ENCODE measurements around the gene COX6A1. TPM values are rescaled to one million over a fixed set of nuclear protein-coding genes. Genes with fewer than 3 reads are reported as not detected.
A peak's percentile ranks its signal among the peaks of the same experiment; 100 is the strongest.

The COX6A1 gene
- total RNA-seq, 1 experiment from 2014 or later, result 475 TPM

DNA sequence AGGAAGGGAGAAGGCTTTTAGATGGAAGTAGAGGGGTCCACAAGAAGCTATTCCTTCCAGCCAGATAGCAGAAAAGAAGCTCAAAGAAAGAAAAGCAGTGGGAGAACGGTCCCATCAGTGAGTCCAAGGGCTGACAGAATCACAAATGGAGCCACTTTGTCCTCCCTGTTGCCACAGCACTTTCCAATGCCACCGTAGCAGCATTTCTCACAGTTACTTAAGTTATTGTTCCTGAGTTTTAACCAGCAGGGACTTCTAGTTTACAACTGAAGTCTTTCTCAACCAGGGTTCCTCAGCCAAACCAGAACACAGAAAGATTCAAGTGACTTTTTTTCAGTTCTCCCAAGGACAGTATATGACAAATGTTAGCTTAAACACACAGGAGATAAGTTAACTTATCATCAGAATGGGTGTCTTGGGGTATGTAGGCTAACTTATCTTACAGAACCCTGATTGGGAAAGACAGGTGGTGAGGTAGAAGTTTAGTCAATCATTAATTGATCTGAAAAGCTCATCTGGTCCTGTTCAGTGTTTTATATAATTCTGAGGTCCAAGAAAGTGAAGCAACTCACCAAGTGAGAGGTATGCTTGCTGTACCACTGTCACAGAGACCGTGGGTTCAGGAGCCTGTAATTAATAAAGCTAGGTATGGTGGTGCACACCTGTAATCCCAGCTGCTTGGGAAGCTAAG, 15.3 kb downstream of the COX6A1 start:
- Mint-ChIP-seq H3K27ac (ENCODE audit: low read depth, unreplicated experiment) (no peak overlapping the region), H3K27me3 (ENCODE audit: insufficient read depth, unreplicated experiment) (no peaks in the 10 kb centered on the region), H3K36me3 (ENCODE audit: insufficient read depth, unreplicated experiment) (peaks cover 84% of the 10 kb centered on the region), H3K4me1 (ENCODE audit: insufficient read depth, unreplicated experiment) (no peaks in the 10 kb centered on the region), H3K4me3 (ENCODE audit: unreplicated experiment) (no peak overlapping the region), H3K9me3 (ENCODE audit: unreplicated experiment) (no peaks in the 10 kb centered on the region)
- no TSS peak for BruUV-seq (replicated peaks)
- ChIA-PET CTCF (interaction anchor here (0.5 to 2.6 kb wide), 13 partner anchors 9 to 130 kb away, joined by 3 to 13 read pairs (median 4); partner anchors contain the start of gene SRSF9), POLR2A (interaction anchor here (0.7 to 1.9 kb wide), 4 partner anchors 13 to 662 kb away, joined by 3 to 6 read pairs (median 4); partner anchors contain the start of gene COX6A1)
- TF ChIP-seq, protein P1, sequence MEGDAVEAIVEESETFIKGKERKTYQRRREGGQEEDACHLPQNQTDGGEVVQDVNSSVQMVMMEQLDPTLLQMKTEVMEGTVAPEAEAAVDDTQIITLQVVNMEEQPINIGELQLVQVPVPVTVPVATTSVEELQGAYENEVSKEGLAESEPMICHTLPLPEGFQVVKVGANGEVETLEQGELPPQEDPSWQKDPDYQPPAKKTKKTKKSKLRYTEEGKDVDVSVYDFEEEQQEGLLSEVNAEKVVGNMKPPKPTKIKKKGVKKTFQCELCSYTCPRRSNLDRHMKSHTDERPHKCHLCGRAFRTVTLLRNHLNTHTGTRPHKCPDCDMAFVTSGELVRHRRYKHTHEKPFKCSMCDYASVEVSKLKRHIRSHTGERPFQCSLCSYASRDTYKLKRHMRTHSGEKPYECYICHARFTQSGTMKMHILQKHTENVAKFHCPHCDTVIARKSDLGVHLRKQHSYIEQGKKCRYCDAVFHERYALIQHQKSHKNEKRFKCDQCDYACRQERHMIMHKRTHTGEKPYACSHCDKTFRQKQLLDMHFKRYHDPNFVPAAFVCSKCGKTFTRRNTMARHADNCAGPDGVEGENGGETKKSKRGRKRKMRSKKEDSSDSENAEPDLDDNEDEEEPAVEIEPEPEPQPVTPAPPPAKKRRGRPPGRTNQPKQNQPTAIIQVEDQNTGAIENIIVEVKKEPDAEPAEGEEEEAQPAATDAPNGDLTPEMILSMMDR (IDR thresholded peaks at IDR 0.05; ENCODE audit: unreplicated experiment), result no peak
- no peak for DNase-seq (ENCODE audit: unreplicated experiment)
- intact Hi-C loops (cut with micrococcal nuclease), result no loop called here

- Mint-ChIP-seq H3K4me1 (ENCODE audit: insufficient read depth, unreplicated experiment) (no peaks in the 10 kb centered on the region), H3K27me3 (ENCODE audit: insufficient read depth, unreplicated experiment) (no peaks in the 10 kb centered on the region), H3K9me3 (ENCODE audit: unreplicated experiment) (no peaks in the 10 kb centered on the region), H3K36me3 (ENCODE audit: insufficient read depth, unreplicated experiment) (peaks cover 80% of the 10 kb centered on the region), H3K4me3 (ENCODE audit: unreplicated experiment) (no peak overlapping the region), H3K27ac (ENCODE audit: low read depth, unreplicated experiment) (no peak overlapping the region)
- TF ChIP-seq, protein P1 (IDR thresholded peaks at IDR 0.05; ENCODE audit: unreplicated experiment), result peak; percentile 58
- peak; percentile 46 for DNase-seq (ENCODE audit: unreplicated experiment)
- ChIA-PET POLR2A (interaction anchor here (0.8 to 1.9 kb wide), 3 partner anchors 13 to 16 kb away, joined by 3 to 6 read pairs (median 4); partner anchors contain the start of gene COX6A1), CTCF (interaction anchor here (0.5 to 5.8 kb wide), 10 partner anchors 11 to 720 kb away, joined by 3 to 42 read pairs (median 4); partner anchors contain the start of gene SRSF9)
- intact Hi-C loops (cut with micrococcal nuclease), result no loop called here
- BruUV-seq (replicated peaks), result no TSS peak
Observed at GRCh38 chr12:120453977-120454376, 16.1 kb downstream of the COX6A1 start.

DNA sequence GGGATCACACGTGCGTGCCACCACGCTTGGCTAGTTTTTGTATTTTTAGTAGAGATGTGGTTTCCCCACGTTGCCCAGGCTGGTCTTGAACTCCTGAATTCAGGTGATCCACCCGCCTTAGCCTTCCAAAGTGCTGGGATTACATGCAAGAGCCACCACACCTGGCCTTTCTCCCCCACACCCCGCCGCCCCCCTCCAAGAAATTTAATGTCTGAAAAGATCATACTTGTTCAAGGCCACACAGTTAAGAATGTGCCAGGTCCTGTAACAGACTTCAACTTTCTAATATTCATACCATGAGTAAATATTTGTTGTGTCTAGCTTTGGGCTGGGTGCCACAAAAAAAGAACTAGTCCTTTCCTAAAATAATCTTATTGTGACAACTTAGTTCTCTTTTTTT, 17.4 kb downstream of the COX6A1 start:
- H3K4me3 Mint-ChIP-seq (ENCODE audit: unreplicated experiment), result no peak overlapping the region
- H3K27me3 Mint-ChIP-seq (ENCODE audit: insufficient read depth, unreplicated experiment), result no peaks in the 10 kb centered on the region
- TF ChIP-seq, protein P1 (IDR thresholded peaks at IDR 0.05; ENCODE audit: unreplicated experiment), result no peak
- no peak overlapping the region for H3K27ac Mint-ChIP-seq (ENCODE audit: low read depth, unreplicated experiment)
- peaks cover 78% of the 10 kb centered on the region for H3K36me3 Mint-ChIP-seq (ENCODE audit: insufficient read depth, unreplicated experiment)
- ChIA-PET POLR2A (no interaction called here), CTCF (interaction anchor here (0.6 to 5.8 kb wide), 4 partner anchors 12 to 37 kb away, joined by 3 to 42 read pairs (median 4); partner anchors contain the start of gene SRSF9)
- DNase-seq (ENCODE audit: unreplicated experiment), result no peak
- H3K9me3 Mint-ChIP-seq (ENCODE audit: unreplicated experiment), result no peaks in the 10 kb centered on the region
- BruUV-seq (replicated peaks), result no TSS peak
- no peaks in the 10 kb centered on the region for H3K4me1 Mint-ChIP-seq (ENCODE audit: insufficient read depth, unreplicated experiment)
- intact Hi-C loops (cut with micrococcal nuclease), result no loop called here

GRCh38 chr12:120457133-120457532, 19.2 kb downstream of the COX6A1 start:
- Mint-ChIP-seq H3K4me3 (ENCODE audit: unreplicated experiment) (no peak overlapping the region), H3K4me1 (ENCODE audit: insufficient read depth, unreplicated experiment) (no peaks in the 10 kb centered on the region), H3K36me3 (ENCODE audit: insufficient read depth, unreplicated experiment) (peaks cover 86% of the 10 kb centered on the region), H3K27me3 (ENCODE audit: insufficient read depth, unreplicated experiment) (no peaks in the 10 kb centered on the region), H3K27ac (ENCODE audit: low read depth, unreplicated experiment) (no peak overlapping the region), H3K9me3 (ENCODE audit: unreplicated experiment) (no peaks in the 10 kb centered on the region)
- ChIA-PET POLR2A (interaction anchor here (0.7 to 1.7 kb wide), 4 partner anchors 9 to 18 kb away, joined by 3 to 5 read pairs (median 4); no protein-coding TSS in a partner anchor), CTCF (interaction anchor here (0.6 to 5.8 kb wide), 6 partner anchors 10 to 130 kb away, joined by 3 to 42 read pairs (median 4); partner anchors contain the start of genes PLA2G1B and SRSF9)
- DNase-seq (ENCODE audit: unreplicated experiment), result no peak
- intact Hi-C loops (cut with micrococcal nuclease), result no loop called here
- no TSS peak for BruUV-seq (replicated peaks)
- TF ChIP-seq, protein P1 (IDR thresholded peaks at IDR 0.05; ENCODE audit: unreplicated experiment), result peak; percentile 15
